ENCODE measurements around the gene POM121. TPM values are rescaled to one million over a fixed set of nuclear protein-coding genes. Genes with fewer than 3 reads are reported as not detected.
A peak's percentile ranks its signal among the peaks of the same experiment; 100 is the strongest.
"Not testable (repeated sequence)": the region's sequence is repeated elsewhere in the genome, so short reads cannot be mapped to it uniquely, and the experiment has no call there.

The POM121 gene
- total and polyA plus RNA-seq, 5 donors from 2014 or later, result 6.1 to 66.9 (median 8.4) TPM

DNA sequence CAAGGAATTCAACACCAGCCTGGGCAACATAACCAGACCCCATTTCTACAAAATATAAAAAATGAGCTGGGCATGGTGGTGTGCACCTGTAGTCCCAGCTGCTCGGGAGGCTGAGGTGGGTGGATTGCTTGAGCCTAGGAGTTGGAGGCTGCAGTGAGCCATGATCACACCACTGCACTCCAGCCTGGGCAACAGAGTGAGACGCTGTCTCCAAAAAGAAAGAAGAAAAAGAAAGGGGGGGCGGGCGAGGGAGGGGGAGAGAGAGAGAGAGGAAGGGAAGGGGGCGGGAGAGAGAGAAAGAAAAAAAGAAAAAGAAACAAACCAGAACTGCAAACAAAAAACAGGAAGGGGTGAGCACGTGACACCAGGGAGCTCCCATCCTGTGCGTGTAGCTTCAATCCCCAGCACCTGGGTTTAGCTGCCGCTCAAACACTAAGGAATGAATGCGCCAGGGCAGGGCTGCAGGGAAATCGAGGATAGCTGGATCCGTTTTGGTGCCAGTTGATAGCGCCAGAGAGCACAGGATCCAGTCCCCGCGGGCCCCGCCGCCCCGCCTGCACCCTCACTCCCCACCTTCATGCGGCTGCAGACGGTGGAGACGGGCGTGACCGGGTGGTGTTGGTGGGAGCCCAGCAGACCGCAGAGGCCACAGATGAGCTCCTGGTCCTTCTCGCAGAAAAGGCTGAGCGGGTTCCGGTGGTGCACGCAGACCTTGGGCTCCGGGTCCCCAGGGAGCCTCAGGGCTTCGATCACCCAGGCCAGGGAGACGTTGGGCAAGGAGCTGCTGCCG, 40.5 kb downstream of the POM121 start:
- not testable (repeated sequence) for H3K4me1 Mint-ChIP-seq; H3K36me3 ChIP-seq (ENCODE audit: control insufficient read depth, insufficient read depth, low read length)

GRCh38 chr7:72966892-72967291, 42.0 kb downstream of the POM121 start:
- H3K27ac ChIP-seq (ENCODE audit: insufficient read depth, low read length, poor library complexity, severe bottlenecking); H3K4me1 Mint-ChIP-seq; H3K9me3 Mint-ChIP-seq; H3K36me3 Mint-ChIP-seq; H3K4me3 ChIP-seq (ENCODE audit: low read depth, low read length); DNase-seq; H3K4me3 Mint-ChIP-seq; H3K4me1 ChIP-seq (ENCODE audit: control insufficient read depth, insufficient read depth, low read length, poor library complexity, severe bottlenecking); H3K36me3 ChIP-seq (ENCODE audit: control insufficient read depth, insufficient read depth, low read length); H3K27me3 ChIP-seq (ENCODE audit: control insufficient read depth, insufficient read depth, low read length); ATAC-seq (ENCODE audit: low read depth in 2 of 2); H3K9me3 ChIP-seq (ENCODE audit: control insufficient read depth in 2 of 2, low read length in 2 of 2); H3K27me3 Mint-ChIP-seq; H3K27ac Mint-ChIP-seq: not testable (repeated sequence)

More for the DNA sequence above, 40.5 kb downstream of the POM121 start:
- H3K4me1 ChIP-seq (ENCODE audit: control insufficient read depth, insufficient read depth, low read length, poor library complexity, severe bottlenecking); H3K9me3 ChIP-seq (ENCODE audit: control insufficient read depth in 2 of 2, low read length in 2 of 2); H3K27me3 ChIP-seq (ENCODE audit: control insufficient read depth, insufficient read depth, low read length); H3K27ac ChIP-seq (ENCODE audit: insufficient read depth, low read length, poor library complexity, severe bottlenecking); H3K9me3 Mint-ChIP-seq; H3K27ac Mint-ChIP-seq; H3K27me3 Mint-ChIP-seq; H3K36me3 Mint-ChIP-seq; DNase-seq; H3K4me3 Mint-ChIP-seq; H3K4me3 ChIP-seq (ENCODE audit: low read depth, low read length): not testable (repeated sequence)
- ATAC-seq (ENCODE audit: low read depth in 2 of 2), result peak; percentile 79 to 83

- not testable (repeated sequence) for ATAC-seq (ENCODE audit: low read depth in 2 of 2); H3K27ac ChIP-seq (ENCODE audit: insufficient read depth, low read length, poor library complexity, severe bottlenecking); DNase-seq; H3K4me1 Mint-ChIP-seq; H3K27me3 Mint-ChIP-seq; H3K36me3 ChIP-seq (ENCODE audit: control insufficient read depth, insufficient read depth, low read length); H3K4me3 Mint-ChIP-seq; H3K4me1 ChIP-seq (ENCODE audit: control insufficient read depth, insufficient read depth, low read length, poor library complexity, severe bottlenecking); H3K9me3 Mint-ChIP-seq; H3K27ac Mint-ChIP-seq; H3K9me3 ChIP-seq (ENCODE audit: control insufficient read depth in 2 of 2, low read length in 2 of 2); H3K36me3 Mint-ChIP-seq; H3K27me3 ChIP-seq (ENCODE audit: control insufficient read depth, insufficient read depth, low read length); H3K4me3 ChIP-seq (ENCODE audit: low read depth, low read length)
These were observed 44.2 kb downstream of the POM121 start, which contains the start of gene TRIM74 for GRCh38 chr7:72968980-72969516. Gene TRIM74, minus strand, starts transcription at chr7:72969466. Its CDS starts 3,309 bp downstream, at chr7:72966157.

DNA sequence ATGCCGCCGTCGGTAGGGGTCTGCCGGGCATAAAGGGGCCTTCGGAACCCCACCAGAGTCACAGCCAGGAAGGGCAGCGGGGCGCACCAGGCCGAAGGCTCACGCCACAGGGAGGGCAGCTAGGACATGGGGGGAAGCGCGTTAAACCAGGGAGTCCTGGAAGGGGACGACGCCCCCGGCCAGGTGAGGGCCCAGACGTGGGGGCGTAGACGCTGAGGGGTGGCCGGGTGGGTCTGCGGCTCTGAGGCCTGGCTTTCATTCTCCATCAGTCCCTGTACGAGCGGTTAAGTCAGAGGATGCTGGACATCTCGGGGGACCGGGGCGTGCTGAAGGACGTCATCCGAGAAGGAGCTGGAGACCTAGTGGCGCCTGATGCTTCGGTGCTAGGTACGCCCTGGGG, 44.8 kb downstream of the POM121 start:
- not testable (repeated sequence) for H3K27ac Mint-ChIP-seq; H3K4me1 ChIP-seq (ENCODE audit: control insufficient read depth, insufficient read depth, low read length, poor library complexity, severe bottlenecking); H3K9me3 ChIP-seq (ENCODE audit: control insufficient read depth in 2 of 2, low read length in 2 of 2); H3K36me3 Mint-ChIP-seq; H3K27ac ChIP-seq (ENCODE audit: insufficient read depth, low read length, poor library complexity, severe bottlenecking); H3K9me3 Mint-ChIP-seq; H3K36me3 ChIP-seq (ENCODE audit: control insufficient read depth, insufficient read depth, low read length); H3K4me3 ChIP-seq (ENCODE audit: low read depth, low read length); H3K4me1 Mint-ChIP-seq; H3K27me3 ChIP-seq (ENCODE audit: control insufficient read depth, insufficient read depth, low read length); DNase-seq; H3K27me3 Mint-ChIP-seq; ATAC-seq (ENCODE audit: low read depth in 2 of 2); H3K4me3 Mint-ChIP-seq

GRCh38 chr7:72971505-72971904, 46.6 kb downstream of the POM121 start:
- H3K27me3 ChIP-seq (ENCODE audit: control insufficient read depth, insufficient read depth, low read length); H3K27ac Mint-ChIP-seq; H3K27ac ChIP-seq (ENCODE audit: insufficient read depth, low read length, poor library complexity, severe bottlenecking); H3K4me3 Mint-ChIP-seq; H3K4me3 ChIP-seq (ENCODE audit: low read depth, low read length); H3K9me3 ChIP-seq (ENCODE audit: control insufficient read depth in 2 of 2, low read length in 2 of 2); H3K4me1 ChIP-seq (ENCODE audit: control insufficient read depth, insufficient read depth, low read length, poor library complexity, severe bottlenecking); H3K4me1 Mint-ChIP-seq; H3K36me3 Mint-ChIP-seq; H3K9me3 Mint-ChIP-seq; H3K27me3 Mint-ChIP-seq; H3K36me3 ChIP-seq (ENCODE audit: control insufficient read depth, insufficient read depth, low read length); DNase-seq; ATAC-seq (ENCODE audit: low read depth in 2 of 2): not testable (repeated sequence)

- H3K4me1 ChIP-seq (ENCODE audit: control insufficient read depth, insufficient read depth, low read length, poor library complexity, severe bottlenecking); H3K36me3 ChIP-seq (ENCODE audit: control insufficient read depth, insufficient read depth, low read length); H3K27ac ChIP-seq (ENCODE audit: insufficient read depth, low read length, poor library complexity, severe bottlenecking); H3K4me3 Mint-ChIP-seq; ATAC-seq (ENCODE audit: low read depth in 2 of 2); H3K27me3 ChIP-seq (ENCODE audit: control insufficient read depth, insufficient read depth, low read length); DNase-seq; H3K9me3 Mint-ChIP-seq; H3K27me3 Mint-ChIP-seq; H3K4me1 Mint-ChIP-seq; H3K27ac Mint-ChIP-seq; H3K9me3 ChIP-seq (ENCODE audit: control insufficient read depth in 2 of 2, low read length in 2 of 2); H3K4me3 ChIP-seq (ENCODE audit: low read depth, low read length); H3K36me3 Mint-ChIP-seq: not testable (repeated sequence)
These were observed 49.9 kb downstream of the POM121 start for GRCh38 chr7:72974781-72975180.

DNA sequence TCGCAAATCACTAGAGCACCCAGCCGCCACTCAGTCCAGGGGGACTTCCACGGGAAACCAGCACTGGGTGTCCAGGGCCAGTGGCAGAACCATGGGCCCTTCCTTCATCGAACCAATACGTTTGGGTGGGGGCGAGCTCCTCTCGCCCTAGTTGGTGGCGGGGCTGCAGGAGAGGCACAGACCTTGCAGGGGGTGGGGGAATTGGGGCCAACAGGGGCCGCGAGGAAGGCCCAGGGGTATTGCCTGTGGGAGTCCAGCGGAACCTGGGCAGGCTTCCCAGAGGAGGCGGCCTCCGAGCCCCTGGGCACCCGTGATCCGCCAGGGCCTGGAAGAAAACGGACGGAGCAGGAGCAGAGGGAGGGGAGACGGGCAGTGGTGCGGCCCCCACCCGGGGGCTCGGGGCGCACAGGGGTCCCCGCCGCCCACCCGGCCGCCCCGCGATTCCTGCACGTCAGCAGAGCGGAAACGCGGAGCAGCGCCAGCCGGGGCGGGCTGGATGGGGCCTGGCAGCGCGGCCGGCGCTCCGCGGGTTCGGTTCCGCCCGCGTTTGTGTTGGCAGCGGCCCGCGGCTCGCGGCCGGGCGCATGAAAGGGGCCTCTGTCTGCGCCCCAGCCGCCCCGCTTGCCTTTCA, 50.9 kb downstream of the POM121 start:
- not testable (repeated sequence) for DNase-seq; ATAC-seq (ENCODE audit: low read depth in 2 of 2); H3K4me3 Mint-ChIP-seq; H3K36me3 Mint-ChIP-seq; H3K36me3 ChIP-seq (ENCODE audit: control insufficient read depth, insufficient read depth, low read length); H3K27ac ChIP-seq (ENCODE audit: insufficient read depth, low read length, poor library complexity, severe bottlenecking); H3K27me3 Mint-ChIP-seq; H3K4me1 Mint-ChIP-seq; H3K4me3 ChIP-seq (ENCODE audit: low read depth, low read length); H3K27me3 ChIP-seq (ENCODE audit: control insufficient read depth, insufficient read depth, low read length); H3K9me3 Mint-ChIP-seq; H3K9me3 ChIP-seq (ENCODE audit: control insufficient read depth in 2 of 2, low read length in 2 of 2); H3K4me1 ChIP-seq (ENCODE audit: control insufficient read depth, insufficient read depth, low read length, poor library complexity, severe bottlenecking); H3K27ac Mint-ChIP-seq

GRCh38 chr7:72976434-72976833, 51.5 kb downstream of the POM121 start:
- H3K36me3 Mint-ChIP-seq; H3K27me3 ChIP-seq (ENCODE audit: control insufficient read depth, insufficient read depth, low read length); H3K4me3 ChIP-seq (ENCODE audit: low read depth, low read length); H3K4me1 Mint-ChIP-seq; H3K4me3 Mint-ChIP-seq; H3K27ac ChIP-seq (ENCODE audit: insufficient read depth, low read length, poor library complexity, severe bottlenecking); H3K9me3 Mint-ChIP-seq; H3K4me1 ChIP-seq (ENCODE audit: control insufficient read depth, insufficient read depth, low read length, poor library complexity, severe bottlenecking); H3K27me3 Mint-ChIP-seq; H3K36me3 ChIP-seq (ENCODE audit: control insufficient read depth, insufficient read depth, low read length); H3K27ac Mint-ChIP-seq; H3K9me3 ChIP-seq (ENCODE audit: control insufficient read depth in 2 of 2, low read length in 2 of 2); DNase-seq; ATAC-seq (ENCODE audit: low read depth in 2 of 2): not testable (repeated sequence)

Measured in CD4-positive, CD25-positive, alpha-beta regulatory T cell (primary cell).